T-helper 1 cell treated with Interleukin-12 subunit alpha and Interleukin-12 subunit beta and Interleukin-4 antibody, amounts not matched to agents 30 μg/mL and 1 μg/mL, for 36 hours (primary cell): ENCODE measurements around the gene CARD8.
A peak's percentile ranks its signal among the peaks of the same experiment; 100 is the strongest.

Experiments used
- H3K27ac Mint-ChIP-seq: one replicate; pipeline ENCODE4 v1.8.0; 2021; ENCODE audit warnings: mild to moderate bottlenecking, mixed read lengths
- H3K27me3 Mint-ChIP-seq: one replicate; pipeline ENCODE4 v1.8.0; 2021; ENCODE audit warnings: low read depth, mixed read lengths
- H3K36me3 Mint-ChIP-seq: one replicate; pipeline ENCODE4 v1.8.0; 2021; ENCODE audit warnings: low read depth, mixed read lengths
- H3K4me1 Mint-ChIP-seq: one replicate; pipeline ENCODE4 v1.8.0; 2021; ENCODE audit warnings: low read depth, mixed read lengths
- H3K4me3 Mint-ChIP-seq: one replicate; pipeline ENCODE4 v1.8.0; 2021; ENCODE audit warnings: mild to moderate bottlenecking, moderate library complexity, mixed read lengths
- H3K9me3 Mint-ChIP-seq: one replicate; pipeline ENCODE4 v1.8.0; 2021; ENCODE audit warnings: mixed read lengths

The CARD8 gene

DNA sequence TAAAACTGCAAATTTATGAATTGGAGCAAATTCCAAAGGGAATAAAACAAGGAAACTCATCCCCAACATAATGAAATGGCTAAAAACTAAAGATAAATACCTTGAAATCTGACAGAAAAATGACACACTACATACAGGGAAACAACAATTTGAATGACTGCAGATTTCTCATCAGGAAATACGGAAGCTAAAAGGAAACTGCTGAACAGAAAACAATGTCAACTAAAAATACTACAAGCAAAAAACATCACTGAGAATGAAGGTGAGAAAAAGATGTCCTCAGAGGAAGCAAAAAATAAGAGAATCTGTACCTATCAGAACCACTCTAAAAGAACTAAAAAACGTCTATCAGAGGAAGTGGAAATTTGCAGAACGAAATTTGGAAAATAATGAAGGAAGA is 45.7 kb downstream of the CARD8 start:
- Mint-ChIP-seq H3K4me3 (no peak overlapping the region), H3K9me3 (no peaks in the 10 kb centered on the region), H3K27me3 (no peaks in the 10 kb centered on the region), H3K4me1 (peaks cover 10% of the 10 kb centered on the region), H3K27ac (no peak overlapping the region), H3K36me3 (peaks cover 35% of the 10 kb centered on the region)

GRCh38 chr19:48206397-48207093 is 49.2 kb downstream of the CARD8 start:
- Mint-ChIP-seq H3K27me3 (no peaks in the 10 kb centered on the region), H3K36me3 (peaks cover 20% of the 10 kb centered on the region), H3K9me3 (no peaks in the 10 kb centered on the region), H3K27ac (peak overlapping the region; percentile 50), H3K4me3 (no peak overlapping the region), H3K4me1 (peaks cover 7% of the 10 kb centered on the region)

DNA sequence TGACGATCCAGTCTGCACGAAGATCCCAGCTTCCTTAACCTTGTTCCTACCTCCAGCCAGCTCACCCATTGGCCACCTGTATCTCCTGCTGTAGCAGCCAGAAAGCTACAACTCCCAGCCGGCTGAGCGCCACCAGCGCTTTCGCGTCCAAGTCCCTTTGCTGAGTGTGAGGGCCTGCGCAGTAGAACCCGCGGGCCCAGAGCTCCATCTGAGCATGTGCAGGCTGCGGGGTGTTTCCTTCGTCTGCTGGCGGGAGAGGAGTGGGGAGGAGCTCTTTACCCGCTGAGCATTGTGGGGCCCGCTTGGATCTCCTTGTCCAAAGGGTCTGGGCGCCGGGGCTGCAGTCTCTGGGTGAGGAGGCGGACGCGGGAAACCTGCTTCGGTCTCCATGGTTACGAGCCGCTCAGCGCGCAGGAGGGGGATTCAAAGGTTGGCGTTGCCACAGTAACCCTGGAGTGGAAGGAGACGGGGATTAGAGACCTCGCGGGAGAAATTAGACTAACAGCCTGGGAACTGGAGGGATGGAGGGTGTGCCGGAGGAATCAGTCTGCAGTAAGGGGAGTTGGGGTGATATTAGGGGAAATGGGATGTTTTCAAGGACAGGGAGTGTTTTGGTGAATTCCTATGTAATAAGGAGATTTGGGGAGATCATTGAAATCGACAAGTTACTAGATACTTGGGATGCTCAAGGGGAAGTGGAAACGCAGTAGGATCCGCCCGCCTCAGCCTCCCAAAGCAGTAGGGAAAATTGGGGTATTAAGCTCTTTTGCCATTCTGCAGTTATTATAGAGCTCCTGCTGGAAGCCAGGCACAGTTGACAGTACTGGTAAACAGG is 51.7 kb downstream of the CARD8 start:
- no peaks in the 10 kb centered on the region for H3K9me3 Mint-ChIP-seq
- no peak overlapping the region for H3K4me3 Mint-ChIP-seq
- H3K27me3 Mint-ChIP-seq: no peaks in the 10 kb centered on the region
- peaks cover 8% of the 10 kb centered on the region for H3K36me3 Mint-ChIP-seq
- H3K4me1 Mint-ChIP-seq: peaks cover 4% of the 10 kb centered on the region
- H3K27ac Mint-ChIP-seq: no peak overlapping the region

- no peaks in the 10 kb centered on the region for H3K9me3 Mint-ChIP-seq
- H3K27ac Mint-ChIP-seq: no peak overlapping the region
- peaks cover 8% of the 10 kb centered on the region for H3K36me3 Mint-ChIP-seq
- H3K4me3 Mint-ChIP-seq: no peak overlapping the region
- H3K27me3 Mint-ChIP-seq: no peaks in the 10 kb centered on the region
- peaks cover 4% of the 10 kb centered on the region for H3K4me1 Mint-ChIP-seq
These were observed 52.4 kb downstream of the CARD8 start for GRCh38 chr19:48203222-48203793.

GRCh38 chr19:48196933-48197665 is 58.6 kb downstream of the CARD8 start:
- Mint-ChIP-seq H3K9me3 (no peaks in the 10 kb centered on the region), H3K4me3 (no peak overlapping the region), H3K36me3 (no peaks in the 10 kb centered on the region), H3K27me3 (no peaks in the 10 kb centered on the region), H3K4me1 (no peaks in the 10 kb centered on the region), H3K27ac (no peak overlapping the region)

DNA sequence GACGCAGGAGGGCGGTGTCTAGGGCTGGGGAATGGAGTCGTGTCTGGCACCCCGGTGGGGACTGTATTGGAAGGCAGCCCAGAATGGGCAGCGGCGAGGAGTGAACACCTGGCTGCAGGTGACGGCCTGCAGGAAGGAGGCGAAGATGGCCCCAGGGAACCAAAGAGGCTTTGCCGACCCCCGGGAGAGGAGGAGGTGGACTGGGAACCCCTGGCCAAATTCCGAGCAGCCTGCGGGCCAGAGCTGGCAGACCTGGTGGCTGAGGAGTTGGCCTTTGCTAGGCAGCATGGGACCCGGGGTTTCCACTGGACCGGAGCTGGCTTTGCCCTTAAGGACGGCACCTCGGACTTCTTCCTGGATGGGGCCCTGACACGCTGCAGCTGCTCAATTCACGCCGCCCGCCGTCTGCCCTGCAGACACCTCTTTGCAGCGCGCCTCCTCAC is 59.4 kb downstream of the CARD8 start:
- H3K4me1 Mint-ChIP-seq: no peaks in the 10 kb centered on the region
- no peaks in the 10 kb centered on the region for H3K9me3 Mint-ChIP-seq
- no peak overlapping the region for H3K27ac Mint-ChIP-seq
- H3K4me3 Mint-ChIP-seq: no peak overlapping the region
- H3K36me3 Mint-ChIP-seq: no peaks in the 10 kb centered on the region
- no peaks in the 10 kb centered on the region for H3K27me3 Mint-ChIP-seq

DNA sequence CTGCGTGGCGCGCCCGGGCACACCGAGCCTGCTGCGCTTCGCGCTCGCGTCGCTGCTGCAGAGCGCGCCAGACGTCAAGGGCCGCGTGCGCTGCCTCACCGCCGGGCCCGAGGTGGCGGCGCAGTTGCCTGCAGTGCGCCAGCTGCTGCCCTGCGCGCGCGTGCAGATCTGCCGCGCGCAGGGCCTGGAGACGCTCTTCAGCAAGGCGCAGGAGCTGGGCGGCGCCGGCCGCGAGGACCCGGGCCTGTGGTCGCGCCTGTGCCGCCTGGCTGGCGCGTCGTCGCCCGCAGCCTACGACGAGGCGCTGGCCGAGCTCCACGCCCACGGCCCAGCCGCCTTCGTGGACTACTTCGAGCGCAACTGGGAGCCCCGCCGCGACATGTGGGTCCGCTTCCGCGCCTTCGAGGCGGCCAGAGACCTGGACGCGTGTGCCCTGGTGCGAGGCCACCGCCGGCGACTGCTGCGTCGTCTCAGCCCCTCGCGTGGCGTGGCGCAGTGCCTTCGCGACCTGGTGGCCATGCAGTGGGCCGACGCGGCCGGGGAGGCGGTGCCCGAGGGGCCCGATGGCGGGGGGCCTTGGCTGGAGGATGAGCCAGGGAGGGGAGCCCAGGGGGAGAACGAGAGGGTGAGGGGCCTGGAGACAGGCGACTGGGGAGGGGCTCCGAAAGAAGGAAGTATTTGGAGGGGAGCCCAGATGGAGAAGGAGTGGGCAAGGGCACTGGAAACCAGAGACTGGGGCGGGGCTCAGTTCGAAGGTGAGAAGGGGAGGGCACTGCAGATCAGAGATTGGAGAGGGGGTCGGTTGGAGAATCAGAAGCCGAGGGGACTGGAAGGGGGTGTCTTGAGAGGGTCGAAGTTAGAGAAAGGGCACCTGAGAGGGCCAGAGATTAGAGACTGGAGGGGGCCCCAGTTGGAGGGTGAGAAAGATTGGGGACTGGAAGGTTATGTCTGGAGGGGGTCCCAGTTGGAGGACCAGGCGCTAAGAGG is 60.6 kb downstream of the CARD8 start:
- Mint-ChIP-seq H3K36me3 (peaks cover 2% of the 10 kb centered on the region), H3K4me1 (no peaks in the 10 kb centered on the region), H3K27me3 (no peaks in the 10 kb centered on the region), H3K9me3 (no peaks in the 10 kb centered on the region), H3K4me3 (no peak overlapping the region), H3K27ac (no peak overlapping the region)

DNA sequence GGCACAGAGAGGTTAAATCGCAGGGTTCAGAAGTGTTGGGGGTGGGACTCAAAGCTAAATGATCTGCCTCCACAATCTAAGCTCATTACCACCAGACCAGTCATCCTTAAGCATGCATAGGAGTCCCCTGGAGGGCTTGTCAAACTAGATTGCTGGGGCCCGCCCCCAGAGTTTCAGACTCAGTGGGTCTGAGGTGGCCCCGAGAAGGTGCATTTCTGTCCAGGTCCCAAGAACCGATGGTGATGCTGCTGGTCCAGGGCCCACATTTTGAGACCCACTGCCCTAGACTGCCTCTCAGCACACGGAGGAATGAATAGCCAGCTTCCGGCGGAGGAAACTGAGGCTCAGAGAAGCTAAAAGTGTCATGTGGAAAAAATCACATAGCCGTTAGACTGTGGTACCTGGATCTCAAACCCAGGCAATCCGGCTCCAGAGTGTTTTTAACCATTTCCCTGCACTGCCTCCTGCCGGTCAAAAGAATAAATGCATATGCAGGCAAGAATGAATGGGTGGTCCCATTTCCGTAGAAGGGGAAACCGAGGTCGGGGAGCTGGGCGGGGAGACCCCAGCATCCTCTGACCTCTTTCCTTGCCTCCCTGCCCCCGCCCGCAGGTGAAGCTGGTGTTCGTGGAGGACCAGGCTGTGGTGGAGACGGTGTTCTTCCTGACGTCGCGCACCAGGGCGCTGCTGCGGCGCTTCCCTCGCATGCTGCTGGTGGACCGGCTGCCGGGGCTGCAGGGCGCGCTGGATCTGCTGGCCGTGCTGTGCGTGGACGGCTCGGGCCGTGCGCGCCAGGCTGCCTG is 61.5 kb downstream of the CARD8 start:
- Mint-ChIP-seq H3K9me3 (no peaks in the 10 kb centered on the region), H3K4me3 (no peak overlapping the region), H3K4me1 (no peaks in the 10 kb centered on the region), H3K36me3 (peaks cover 5% of the 10 kb centered on the region), H3K27ac (no peak overlapping the region), H3K27me3 (no peaks in the 10 kb centered on the region)

GRCh38 chr19:48192750-48193149 is 63.0 kb downstream of the CARD8 start:
- H3K36me3 Mint-ChIP-seq: peaks cover 9% of the 10 kb centered on the region
- H3K4me3 Mint-ChIP-seq: no peak overlapping the region
- no peaks in the 10 kb centered on the region for H3K27me3 Mint-ChIP-seq
- H3K4me1 Mint-ChIP-seq: no peaks in the 10 kb centered on the region
- no peak overlapping the region for H3K27ac Mint-ChIP-seq
- no peaks in the 10 kb centered on the region for H3K9me3 Mint-ChIP-seq

DNA sequence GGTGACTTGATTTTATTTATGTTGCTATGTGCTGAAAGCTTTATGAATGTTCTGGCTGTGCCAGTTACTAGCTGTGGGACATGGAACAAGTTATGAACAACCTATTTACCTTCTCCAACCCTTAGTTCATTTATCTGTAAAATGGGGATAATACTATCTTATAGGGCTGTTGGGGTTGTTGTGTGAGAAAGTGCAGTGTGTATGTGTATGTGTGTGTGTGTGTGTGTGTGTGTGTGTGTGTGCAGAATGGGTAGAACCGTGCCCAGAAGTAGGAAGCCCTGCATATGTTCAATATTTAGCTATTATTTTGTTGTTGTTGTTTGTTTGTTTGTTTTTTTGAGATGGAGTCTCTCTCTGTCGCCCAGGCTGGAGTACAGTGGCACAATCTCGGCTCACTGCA is 64.8 kb downstream of the CARD8 start:
- H3K4me1 Mint-ChIP-seq: no peaks in the 10 kb centered on the region
- H3K27me3 Mint-ChIP-seq: no peaks in the 10 kb centered on the region
- H3K9me3 Mint-ChIP-seq: no peaks in the 10 kb centered on the region
- H3K4me3 Mint-ChIP-seq: no peak overlapping the region
- H3K36me3 Mint-ChIP-seq: peaks cover 9% of the 10 kb centered on the region
- peak overlapping the region; percentile 45 for H3K27ac Mint-ChIP-seq

DNA sequence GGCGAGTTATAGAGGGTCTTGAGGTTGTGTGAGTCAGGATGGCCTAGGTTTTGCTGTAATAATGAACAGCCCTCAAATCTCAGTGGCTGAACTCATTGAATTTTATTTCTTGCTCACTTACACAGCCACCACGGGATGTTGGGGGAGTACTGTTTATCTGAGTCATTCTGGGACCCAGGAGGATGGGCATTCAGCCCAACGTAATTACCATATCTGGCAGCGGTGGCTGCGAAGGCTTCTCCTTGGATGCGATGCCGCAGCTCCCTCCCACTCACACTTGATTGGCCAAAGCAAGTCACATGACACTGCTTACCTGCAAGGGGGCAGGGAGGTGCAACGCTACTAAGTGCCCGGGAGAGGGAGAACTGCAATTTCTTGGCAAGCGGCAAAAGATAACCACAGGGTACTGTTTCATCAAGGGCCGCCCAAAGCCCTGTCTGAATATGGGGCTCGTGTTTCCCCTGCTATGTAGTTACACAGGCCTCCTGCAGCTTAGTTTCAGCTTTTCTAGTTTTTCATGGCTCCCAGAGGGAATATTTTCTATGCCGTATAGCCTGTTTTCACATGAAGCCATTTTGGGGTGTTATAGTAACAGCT is 65.3 kb downstream of the CARD8 start:
- no peaks in the 10 kb centered on the region for H3K27me3 Mint-ChIP-seq
- peaks cover 9% of the 10 kb centered on the region for H3K36me3 Mint-ChIP-seq
- H3K4me3 Mint-ChIP-seq: no peak overlapping the region
- no peaks in the 10 kb centered on the region for H3K4me1 Mint-ChIP-seq
- H3K9me3 Mint-ChIP-seq: no peaks in the 10 kb centered on the region
- H3K27ac Mint-ChIP-seq: no peak overlapping the region

DNA sequence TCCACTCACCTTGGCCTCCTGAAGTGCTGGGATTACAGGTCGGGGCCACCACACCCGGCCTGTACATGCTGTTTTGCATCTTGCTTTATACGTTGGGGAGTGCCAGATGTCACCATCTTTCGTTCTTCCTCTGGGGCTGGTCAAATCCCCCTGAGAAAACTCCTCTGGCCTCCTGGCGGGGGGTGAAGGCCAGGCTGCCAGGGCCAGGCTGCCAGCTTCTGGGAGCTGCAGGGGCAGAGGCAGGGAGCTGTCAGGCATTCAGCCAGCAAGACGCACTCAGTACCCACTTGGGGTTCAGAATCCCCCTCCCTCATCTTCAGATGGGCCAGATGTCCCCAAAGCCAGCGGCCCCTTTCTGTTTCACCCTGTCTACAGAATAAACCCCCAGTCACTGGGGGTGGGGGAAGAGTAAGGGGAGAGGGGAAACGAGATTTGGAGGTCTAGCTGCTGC is 69.1 kb downstream of the CARD8 start:
- Mint-ChIP-seq H3K4me1 (no peaks in the 10 kb centered on the region), H3K27me3 (no peaks in the 10 kb centered on the region), H3K4me3 (no peak overlapping the region), H3K27ac (no peak overlapping the region), H3K9me3 (peaks cover 4% of the 10 kb centered on the region), H3K36me3 (peaks cover 15% of the 10 kb centered on the region)

DNA sequence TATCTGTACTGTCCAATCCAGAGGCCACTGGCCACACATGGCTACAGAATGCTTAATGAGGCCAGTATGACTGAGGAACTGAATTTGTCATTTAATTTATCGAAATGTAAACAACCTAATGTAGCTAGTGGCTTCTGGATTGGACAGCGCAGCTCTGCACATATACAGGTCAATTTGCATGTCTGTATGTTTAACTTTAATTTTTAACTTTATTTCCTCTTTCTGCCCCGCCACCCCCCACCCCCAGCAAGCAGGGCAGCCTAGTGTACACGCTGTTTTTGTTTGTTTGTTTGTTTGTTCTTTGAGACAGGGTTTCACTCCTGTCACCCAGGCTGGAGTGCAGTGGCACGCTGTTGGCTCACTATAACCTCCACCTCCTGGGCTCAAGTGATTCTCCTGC is 69.7 kb downstream of the CARD8 start:
- Mint-ChIP-seq H3K4me3 (no peak overlapping the region), H3K27ac (no peak overlapping the region), H3K9me3 (peaks cover 9% of the 10 kb centered on the region), H3K36me3 (peaks cover 20% of the 10 kb centered on the region), H3K27me3 (no peaks in the 10 kb centered on the region), H3K4me1 (no peaks in the 10 kb centered on the region)
